CD4-positive, alpha-beta T cell treated with Interleukin-1 beta for 1 hour (primary cell): ENCODE data around the gene NUPR2.
"Not testable (repeated sequence)": the region's sequence is repeated elsewhere in the genome, so short reads cannot be mapped to it uniquely, and the experiment has no call there.

Experiments
- DNase-seq, 2 donors: peaks; one replicate each; pipeline ENCODE4 v3.0.0-alpha.2; 2020 to 2022

The NUPR2 gene

GRCh38 chr7:56115852-56116538 is at the start of gene NUPR2:
Gene NUPR2 (minus strand): TSS chr7:56116417. CDS start chr7:56116314, 103 bp downstream.
- DNase-seq, result no peak

- no peak for DNase-seq
Measured at GRCh38 chr7:56157238-56157790, 41.1 kb upstream of the NUPR2 start.

GRCh38 chr7:56131062-56131461 is 14.8 kb upstream of the NUPR2 start:
- not testable (repeated sequence) for DNase-seq

- no peak for DNase-seq
Measured at GRCh38 chr7:56127241-56127975, 11.2 kb upstream of the NUPR2 start.

- no peak for DNase-seq
Measured at GRCh38 chr7:56125831-56126230, 9.6 kb upstream of the NUPR2 start.

GRCh38 chr7:56124981-56125380 is 8.8 kb upstream of the NUPR2 start:
- DNase-seq, result no peak

GRCh38 chr7:56121440-56121839 is 5.2 kb upstream of the NUPR2 start:
- DNase-seq, result no peak

- DNase-seq, result not testable (repeated sequence)
Measured at GRCh38 chr7:56112244-56112643, 4.0 kb downstream of the NUPR2 start.

- DNase-seq, result no peak
Measured at GRCh38 chr7:56110611-56111010, 5.6 kb downstream of the NUPR2 start.

GRCh38 chr7:56107954-56108258 is 8.3 kb downstream of the NUPR2 start:
- DNase-seq, result no peak

GRCh38 chr7:56106108-56107073 is 9.8 kb downstream of the NUPR2 start, which contains the start of gene CHCHD2:
Gene CHCHD2 (minus strand): TSS chr7:56106476. CDS start chr7:56106413, 63 bp downstream.
- peak; percentile 95 to 97 for DNase-seq

- peak; percentile 31 to 53 for DNase-seq
Measured at GRCh38 chr7:56105508-56105907, 10.7 kb downstream of the NUPR2 start.

- not testable (repeated sequence) for DNase-seq
Measured at GRCh38 chr7:56104138-56104537, 12.1 kb downstream of the NUPR2 start.

GRCh38 chr7:56099653-56100052 is 16.6 kb downstream of the NUPR2 start:
- no peak for DNase-seq

- not testable (repeated sequence) for DNase-seq
Measured at GRCh38 chr7:56098187-56099008, 17.8 kb downstream of the NUPR2 start.

- DNase-seq, result no peak
Measured at GRCh38 chr7:56097700-56098099, 18.5 kb downstream of the NUPR2 start.

- no peak for DNase-seq
Measured at GRCh38 chr7:56092789-56093531, 23.3 kb downstream of the NUPR2 start, which contains the start of gene PHKG1. Gene PHKG1 (minus strand): TSS chr7:56092952. CDS start chr7:56088941, 4,011 bp downstream.

GRCh38 chr7:56092388-56092787 is 23.8 kb downstream of the NUPR2 start:
- DNase-seq, result not testable (repeated sequence)

GRCh38 chr7:56091591-56091990 is 24.6 kb downstream of the NUPR2 start:
- no peak for DNase-seq

GRCh38 chr7:56087445-56087844 is 28.8 kb downstream of the NUPR2 start:
- DNase-seq, result no peak

- DNase-seq, result no peak
Measured at GRCh38 chr7:56086761-56087160, 29.5 kb downstream of the NUPR2 start.
